Astrocyte of the cerebellum (primary cell): ENCODE data around the gene LDB2.

Experiments used
- DNase-seq: peaks from one replicate; pipeline ENCODE4 v3.0.0-alpha.2; 2011; ENCODE audit warnings: low read depth
- H3K4me3 ChIP-seq: 2 replicates; pipeline ENCODE4 v1.5.1; 2011; ENCODE audit warnings: mild to moderate bottlenecking, low read depth, low read length, moderate library complexity
- CTCF ChIP-seq: IDR thresholded peaks from 2 replicates; pipeline ENCODE4 v1.5.1; 2012; ENCODE audit warnings: low read length, low read depth, moderate library complexity, mild to moderate bottlenecking; ENCODE audit errors: missing control alignments
- in situ Hi-C: cut with HindIII; loops from 2 replicates; pipeline ENCODE4 v1.10.0; 2017; ENCODE audit warnings: low sequenced_read_pairs

LDB2 gene

GRCh38 chr4:16582526-16582925, 315.9 kb downstream of the LDB2 start:
- TF ChIP-seq CTCF = no peak

GRCh38 chr4:16582036-16582435, 316.4 kb downstream of the LDB2 start:
- no peak overlapping the region for H3K4me3 ChIP-seq
- in situ Hi-C loops = loop anchor here (5.0 kb wide), 1 partner anchor 85 kb away; no protein-coding TSS in a partner anchor
- no peak for DNase-seq
- TF ChIP-seq CTCF = no peak

More at GRCh38 chr4:16582526-16582925, 315.9 kb downstream of the LDB2 start:
- DNase-seq = no peak
- H3K4me3 ChIP-seq = no peak overlapping the region
- in situ Hi-C loops = loop anchor here (5.0 kb wide), 1 partner anchor 85 kb away; no protein-coding TSS in a partner anchor

GRCh38 chr4:16581117-16581516, 317.3 kb downstream of the LDB2 start:
- DNase-seq = no peak
- in situ Hi-C loops = loop anchor here (5.0 kb wide), 1 partner anchor 86 kb away; no protein-coding TSS in a partner anchor

GRCh38 chr4:16580514-16580913, 317.9 kb downstream of the LDB2 start:
- TF ChIP-seq CTCF = no peak
- H3K4me3 ChIP-seq = no peak overlapping the region
- no peak for DNase-seq
- in situ Hi-C loops = loop anchor here (5.0 kb wide), 1 partner anchor 87 kb away; no protein-coding TSS in a partner anchor

More at GRCh38 chr4:16581117-16581516, 317.3 kb downstream of the LDB2 start:
- no peak for TF ChIP-seq CTCF
- H3K4me3 ChIP-seq = no peak overlapping the region

- in situ Hi-C loops = loop anchor here (5.0 kb wide), 1 partner anchor 87 kb away; no protein-coding TSS in a partner anchor
- DNase-seq = no peak
- TF ChIP-seq CTCF = no peak
- no peak overlapping the region for H3K4me3 ChIP-seq
These were observed 318.6 kb downstream of the LDB2 start for GRCh38 chr4:16579866-16580265.

GRCh38 chr4:16577177-16577576, 321.3 kb downstream of the LDB2 start:
- H3K4me3 ChIP-seq = no peak overlapping the region
- DNase-seq = no peak
- TF ChIP-seq CTCF = no peak
- in situ Hi-C loops = no loop called here

GRCh38 chr4:16574981-16575380, 323.5 kb downstream of the LDB2 start:
- DNase-seq = no peak
- no peak for TF ChIP-seq CTCF
- no peak overlapping the region for H3K4me3 ChIP-seq
- in situ Hi-C loops = no loop called here
